Peyer's patch (tissue), 4 donors: ENCODE data around the gene PNPLA5. TPM values are rescaled to one million over a fixed set of nuclear protein-coding genes. Genes with fewer than 3 reads are reported as not detected.

Experiments used
- DNase-seq, 3 donors: peaks; one replicate each; pipeline ENCODE4 v3.0.0-alpha.2; 2017 to 2019
- H3K27ac ChIP-seq, 4 donors: fragments of 200-600 bp; sonication (generic); one replicate each; pipeline ENCODE4 v1.5.1; 2016 to 2019
- H3K27me3 ChIP-seq, 2 donors: fragments of 200-600 bp; sonication (generic); one replicate each; pipeline ENCODE4 v1.5.1; 2019
- H3K36me3 ChIP-seq, 3 donors: fragments of 200-600 bp; sonication (generic); one replicate each; pipeline ENCODE4 v1.5.1; 2016 to 2019
- H3K4me1 ChIP-seq, 4 donors: fragments of 200-600 bp; sonication (generic); one replicate each; pipeline ENCODE4 v1.5.1; 2016 to 2019
- H3K4me3 ChIP-seq, 4 donors: fragments of 200-600 bp; sonication (generic); 1 replicate in 3 of 4; 2 replicates in 1 of 4; pipeline ENCODE4 v1.5.1; 2016 to 2019; ENCODE audit warnings: mild to moderate bottlenecking in 1 of 4
- H3K9me3 ChIP-seq, 4 donors: fragments of 200-600 bp; sonication (generic); one replicate each; pipeline ENCODE4 v1.5.1; 2016 to 2019; ENCODE audit warnings: mild to moderate bottlenecking in 1 of 4
- CTCF ChIP-seq, 6 experiments: fragments of 450-650 bp in 4 of 6; fragments of 200-600 bp in 2 of 6; sonication (generic) in 1 of 6; IDR thresholded peaks; one replicate each; pipeline ENCODE4 v1.5.1; 2017 to 2019; ENCODE audit warnings: antibody characterized with exemption in 6 of 6, mild to moderate bottlenecking in 3 of 6, moderate library complexity in 1 of 6
- POLR2A ChIP-seq, 2 donors: fragments of 450-650 bp; IDR thresholded peaks; one replicate each; pipeline ENCODE4 v1.5.1; 2017; ENCODE audit warnings: antibody characterized with exemption in 2 of 2, mild to moderate bottlenecking in 2 of 2, moderate library complexity in 2 of 2
- total RNA-seq, 4 donors: library from RNA; depleted of rRNA; stranded (reverse); fragments of >200 nt; gene quantifications; one replicate each; pipeline ENCODE4 v1.1.0, GENCODE V29; 2016

The PNPLA5 gene
- total RNA-seq, 4 donors from 2014 or later: not detected

- H3K4me3 ChIP-seq: no peak overlapping the region
- TF ChIP-seq POLR2A (IDR thresholded peaks at IDR 0.05): no peak
- H3K4me1 ChIP-seq: no peaks in the 10 kb centered on the region
- no peaks in the 10 kb centered on the region for H3K9me3 ChIP-seq
- H3K36me3 ChIP-seq: no peaks in the 10 kb centered on the region
- DNase-seq: no peak
- no peak overlapping the region for H3K27ac ChIP-seq
- H3K27me3 ChIP-seq: no peaks in the 10 kb centered on the region
These were observed 54.1 kb downstream of the PNPLA5 start for GRCh38 chr22:43837666-43838065.

- no peaks in the 10 kb centered on the region for H3K36me3 ChIP-seq
- DNase-seq: no peak
- TF ChIP-seq POLR2A (IDR thresholded peaks at IDR 0.05) (no peak), CTCF (IDR thresholded peaks at IDR 0.05) (no peak)
- no peak overlapping the region for H3K27ac ChIP-seq
- no peaks in the 10 kb centered on the region for H3K27me3 ChIP-seq
- no peaks in the 10 kb centered on the region for H3K4me1 ChIP-seq
- no peaks in the 10 kb centered on the region for H3K9me3 ChIP-seq
- no peak overlapping the region for H3K4me3 ChIP-seq
These were observed 56.1 kb downstream of the PNPLA5 start for GRCh38 chr22:43835736-43836135.

GRCh38 chr22:43835166-43835565 is 56.6 kb downstream of the PNPLA5 start:
- H3K27ac ChIP-seq: no peak overlapping the region
- TF ChIP-seq POLR2A (IDR thresholded peaks at IDR 0.05): no peak
- no peak for TF ChIP-seq CTCF (IDR thresholded peaks at IDR 0.05)
- H3K27me3 ChIP-seq: no peaks in the 10 kb centered on the region
- H3K9me3 ChIP-seq: no peaks in the 10 kb centered on the region
- no peaks in the 10 kb centered on the region for H3K36me3 ChIP-seq
- H3K4me3 ChIP-seq: no peak overlapping the region
- no peak for DNase-seq
- no peaks in the 10 kb centered on the region for H3K4me1 ChIP-seq

- H3K27me3 ChIP-seq: no peaks in the 10 kb centered on the region
- H3K4me3 ChIP-seq: no peak overlapping the region
- H3K36me3 ChIP-seq: no peaks in the 10 kb centered on the region
- no peaks in the 10 kb centered on the region for H3K9me3 ChIP-seq
- peak in 1 of 3 donors; percentile 34 for DNase-seq
- no peak overlapping the region for H3K27ac ChIP-seq
- TF ChIP-seq CTCF (IDR thresholded peaks at IDR 0.05) (no peak), POLR2A (IDR thresholded peaks at IDR 0.05) (no peak)
- H3K4me1 ChIP-seq: no peaks in the 10 kb centered on the region
These were observed 58.2 kb downstream of the PNPLA5 start for GRCh38 chr22:43833286-43834240.

GRCh38 chr22:43832393-43833265 is 59.2 kb downstream of the PNPLA5 start:
- H3K4me1 ChIP-seq: no peaks in the 10 kb centered on the region
- H3K27me3 ChIP-seq: no peaks in the 10 kb centered on the region
- TF ChIP-seq POLR2A (IDR thresholded peaks at IDR 0.05) (no peak), CTCF (IDR thresholded peaks at IDR 0.05) (no peak)
- no peaks in the 10 kb centered on the region for H3K36me3 ChIP-seq
- no peak overlapping the region for H3K4me3 ChIP-seq
- peak in 1 of 3 donors; percentile 41 for DNase-seq
- no peak overlapping the region for H3K27ac ChIP-seq
- no peaks in the 10 kb centered on the region for H3K9me3 ChIP-seq
